Panc1 (cell line): ENCODE measurements around the gene SLC6A7.

Experiments
- CTCF ChIP-seq: fragments of 450-650 bp; IDR thresholded peaks from 2 replicates; pipeline ENCODE4 v1.5.1; 2017; ENCODE audit warnings: mild to moderate bottlenecking
- POLR2AphosphoS5 ChIP-seq: IDR thresholded peaks from 2 replicates; pipeline ENCODE4 v1.6.1; 2012; ENCODE audit warnings: mild to moderate bottlenecking, low read depth, low read length, moderate library complexity
- REST ChIP-seq, 2 experiments: IDR thresholded peaks; 2 replicates each; pipeline ENCODE4 v1.6.1; 2011 to 2012; ENCODE audit warnings: low read depth in 2 of 2, control low read depth in 1 of 2, low read length in 1 of 2, mild to moderate bottlenecking in 1 of 2, moderate library complexity in 1 of 2; ENCODE audit not compliant: insufficient read depth in 1 of 2
- SIN3A ChIP-seq: IDR thresholded peaks from 2 replicates; pipeline ENCODE4 v1.6.1; 2012; ENCODE audit warnings: low read depth, mild to moderate bottlenecking, low read length, moderate library complexity, borderline replicate concordance; ENCODE audit not compliant: insufficient read depth
- TCF7L2 ChIP-seq: IDR thresholded peaks from 2 replicates; pipeline ENCODE4 v1.6.1; 2011; ENCODE audit warnings: mild to moderate bottlenecking, low read depth, low read length, inconsistent platforms

GRCh38 chr5:150166037-150166649 is 23.7 kb upstream of the SLC6A7 start:
- TF ChIP-seq CTCF (no peak), POLR2AphosphoS5 (no peak), REST (IDR thresholded peaks at IDR 0.05; ENCODE audit: insufficient read depth in 1 of 2, low read depth in 2 of 2, low read length in 1 of 2) (no peak), TCF7L2 (no peak), SIN3A (no peak)
